K562 (cell line): ENCODE data around the gene SOX2. TPM values are rescaled to one million over a fixed set of nuclear protein-coding genes. Genes with fewer than 3 reads are reported as not detected.
"Not testable (repeated sequence)": the region's sequence is repeated elsewhere in the genome, so short reads cannot be mapped to it uniquely, and the experiment has no call there.

Experiments used
- ATAC-seq: fragments of 200-7000 bp; cut with Tn5 transposase; 3 replicates; pipeline ENCODE4 v1.9.1; 2020; ENCODE audit warnings: moderate library complexity
- BruUV-seq: library from RNA; stranded (reverse); fragments of 400-500 nt; replicated peaks from 2 replicates; lab custom pipeline; 2021; lab: Mats Ljungman, UMichigan
- CTCF ChIA-PET: fragments of 300-600 bp; formaldehyde crosslinking; extraction: SDS; loops from one replicate; lab custom pipeline; 2021; ENCODE audit warnings: low intra/inter-chr PET ratio; lab: Yijun Ruan, JAX
- POLR2A ChIA-PET: fragments of 300-600, 350-650 bp; sonication (Branson Sonifier 250); formaldehyde crosslinking; extraction: SDS; loops from one replicate; lab custom pipeline; 2021; ENCODE audit warnings: antibody characterized with exemption, inconsistent platforms; lab: Yijun Ruan, JAX
- DNase-seq, 4 experiments: peaks; one replicate each; pipeline versions ENCODE4 v3.0.0 to v3.0.0-alpha.2; 2011 to 2018; ENCODE audit warnings: low spot score in 3 of 4, mixed read lengths in 3 of 4; ENCODE audit errors: extremely low read depth in 1 of 4
- FAIRE-seq: peaks from 2 replicates; lab custom pipeline; 2011; peaks lifted over from hg19 to GRCh38; lab: Jason Lieb, UNC
- H2AFZ ChIP-seq: 2 replicates; pipeline ENCODE4 v1.6.0; 2011; ENCODE audit warnings: low read depth, low read length, control low read depth, inconsistent platforms
- H3K27ac ChIP-seq: fragments of 200-600 bp; 3 replicates; pipeline ENCODE4 v1.8.0; 2011; ENCODE audit warnings: low read depth, mild to moderate bottlenecking, control low read depth, inconsistent platforms, low read length, moderate library complexity, mixed read lengths; ENCODE audit errors: extremely low read depth
- H3K27me3 ChIP-seq, 2 experiments: fragments of 300-600 bp in 1 of 2; 2 replicates in 1 of 2; 3 replicates in 1 of 2; pipeline versions ENCODE4 v1.6.0 to v1.8.0; 2011; ENCODE audit warnings: inconsistent platforms in 2 of 2, low read length in 2 of 2, mild to moderate bottlenecking in 1 of 2, mixed read lengths in 1 of 2, moderate library complexity in 1 of 2; ENCODE audit not compliant: control insufficient read depth in 2 of 2, insufficient read depth in 2 of 2
- H3K36me3 ChIP-seq: fragments of 300-600 bp; 3 replicates; pipeline ENCODE4 v1.8.0; 2011; ENCODE audit warnings: mild to moderate bottlenecking, low read length, inconsistent platforms; ENCODE audit not compliant: control insufficient read depth, insufficient read depth
- H3K4me1 ChIP-seq, 2 experiments: fragments of 200-600 bp in 1 of 2; replicated peaks in 1 of 2; 2 replicates in 1 of 2; 3 replicates in 1 of 2; pipeline versions ENCODE4 v1.5.1 to v1.8.0; 2011; ENCODE audit warnings: inconsistent platforms in 2 of 2, low read length in 2 of 2, mild to moderate bottlenecking in 1 of 2, mixed read lengths in 1 of 2, moderate library complexity in 1 of 2; ENCODE audit not compliant: control insufficient read depth in 2 of 2, insufficient read depth in 2 of 2
- H3K4me2 ChIP-seq: 2 replicates; pipeline ENCODE4 v1.6.1; 2011; ENCODE audit warnings: low read length, control low read depth, inconsistent platforms, mixed read lengths; ENCODE audit not compliant: insufficient read depth
- H3K4me3 ChIP-seq: fragments of 200-600 bp; sonication (generic), shearing (Covaris generic); 2 replicates; pipeline ENCODE4 v1.5.1; 2016; ENCODE audit warnings: control low read depth, inconsistent platforms
- H3K79me2 ChIP-seq: fragments of 200-600 bp; 3 replicates; pipeline ENCODE4 v1.8.0; 2011; ENCODE audit warnings: low read length, inconsistent platforms; ENCODE audit not compliant: control insufficient read depth, insufficient read depth
- H3K9ac ChIP-seq, 2 experiments: 2 replicates each; pipeline versions ENCODE4 v1.6.0 to v1.6.1; 2011; ENCODE audit warnings: low read depth in 2 of 2, low read length in 2 of 2, control low read depth in 1 of 2, inconsistent platforms in 1 of 2, mild to moderate bottlenecking in 1 of 2, mixed read lengths in 1 of 2; ENCODE audit not compliant: insufficient read depth in 1 of 2
- H3K9me1 ChIP-seq: one replicate; pipeline ENCODE4 v1.6.0; 2011; ENCODE audit warnings: inconsistent platforms, mild to moderate bottlenecking, low read length, moderate library complexity; ENCODE audit not compliant: control insufficient read depth, insufficient read depth
- H3K9me3 ChIP-seq: replicated peaks from 2 replicates; pipeline ENCODE4 v1.5.1; 2011; ENCODE audit warnings: low read depth, low read length, inconsistent platforms; ENCODE audit not compliant: control insufficient read depth, insufficient read depth
- H4K20me1 ChIP-seq: replicated peaks from 2 replicates; pipeline ENCODE4 v1.6.1; 2011; ENCODE audit warnings: low read length, inconsistent platforms, mixed read lengths; ENCODE audit not compliant: control insufficient read depth, insufficient read depth
- whole genome bisulfite sequencing: fragments of 100-300 bp; shearing (Covaris generic); methylation state at CpG from one replicate; pipeline ENCODE4 v1.1.6; 2016; ENCODE audit warnings: low coverage, mixed read lengths; ENCODE audit not compliant: insufficient coverage; ENCODE audit errors: missing lambda C conversion rate; 5-methylcytosine and 5-hydroxymethylcytosine counted together
- in situ Hi-C: fragments of 300-500 bp; cut with MboI; formaldehyde crosslinking; loops from 4 replicates; pipeline ENCODE4 v1.15.0; 2018; ENCODE audit warnings: inconsistent platforms, mixed read lengths
- intact Hi-C: fragments of 100-400 bp; cut with micrococcal nuclease; formaldehyde crosslinking; loops from 2 replicates; pipeline ENCODE4 v1.14.2; 2022
- polyA plus RNA-seq, 8 experiments: library from polyadenylated mRNA; depleted of rRNA in 4 of 8; stranded (reverse) in 5 of 8; unstranded in 3 of 8; fragments of >200 nt; fragmentation: Nextera tagmentation in 2 of 8; fragmentation: Illumina TruSeq in 1 of 8; extraction: Ambion mirVana in 2 of 8; extraction: Trizol in 1 of 8; gene quantifications; 2 replicates each; pipeline versions ENCODE4 v1.2.1 to v1.2.3, GENCODE V29; 2011 to 2014; ENCODE audit warnings: inconsistent platforms in 1 of 8, missing spikeins in 1 of 8
- small RNA-seq: library from RNA; depleted of rRNA; stranded (forward); fragments of <200 nt; gene quantifications from one replicate; pipeline ENCODE3, GENCODE V24; 2014
- total RNA-seq, 7 experiments: library from RNA; depleted of rRNA in 6 of 7; stranded (reverse); fragments of >200 nt in 6 of 7; fragmentation: Illumina TruSeq in 2 of 7; extraction: Trizol in 2 of 7; gene quantifications; 2 replicates each; pipeline versions ENCODE4 v1.2.1 to v1.2.3, GENCODE V29; 2011 to 2021; ENCODE audit warnings: low replicate concordance in 1 of 7

Gene SOX2
- total and polyA plus RNA-seq, 9 of the 15 experiments (the other 6 are each of a cell fraction or from before 2014, with no cell fraction given) = 0.07 TPM; not detected in 8

- CTCF ChIA-PET, FAIRE-seq, in situ Hi-C loops: not testable (repeated sequence)
These were observed 52.3 kb downstream of the SOX2 start for GRCh38 chr3:181764033-181764432.

More at GRCh38 chr3:181764033-181764432, 52.3 kb downstream of the SOX2 start:
- H4K20me1 ChIP-seq, H3K9me3 ChIP-seq, H3K27me3 ChIP-seq, BruUV-seq, H3K9me1 ChIP-seq, H3K36me3 ChIP-seq, H3K4me3 ChIP-seq, H3K4me1 ChIP-seq, DNase-seq, H3K4me2 ChIP-seq, POLR2A ChIA-PET, H3K9ac ChIP-seq, H3K79me2 ChIP-seq, ATAC-seq, H3K27ac ChIP-seq, intact Hi-C loops, H2AFZ ChIP-seq: not testable (repeated sequence)
- 2% methylated on average over 5 of the region's 5 CpGs for WGBS

Small RNA genes within 50 kb of the gene (small RNA-seq; reads per million reads assigned to genes)
- gene RF01954 = not detected
